Cardiac muscle cell (in vitro differentiated cells and primary cell): ENCODE results near the gene PCAT7. TPM values are rescaled to one million over a fixed set of nuclear protein-coding genes. Genes with fewer than 3 reads are reported as not detected.
"Not testable (repeated sequence)": the region's sequence is repeated elsewhere in the genome, so short reads cannot be mapped to it uniquely, and the experiment has no call there.

Source experiments
- DNase-seq, 2 donors: peaks; one replicate each; pipeline versions ENCODE4 v3.0.0 to v3.0.0-alpha.2; 2010 to 2017; ENCODE audit warnings: low read depth in 1 of 2, low spot score in 1 of 2
- H3K27ac ChIP-seq: fragments of 200-600 bp; sonication (generic); 2 replicates; pipeline ENCODE4 v1.5.1; 2016
- H3K27me3 ChIP-seq: fragments of 200-600 bp; sonication (generic); 2 replicates; pipeline ENCODE4 v1.6.0; 2016; ENCODE audit warnings: control low read depth
- H3K36me3 ChIP-seq: fragments of 200-600 bp; sonication (generic); 2 replicates; pipeline ENCODE4 v1.5.1; 2016; ENCODE audit warnings: control low read depth
- H3K4me1 ChIP-seq: fragments of 200-600 bp; sonication (generic); 2 replicates; pipeline ENCODE4 v1.8.1; 2017; ENCODE audit warnings: low read depth, mild to moderate bottlenecking, mixed run types
- H3K4me3 ChIP-seq: fragments of 200-600 bp; sonication (generic); 2 replicates; pipeline ENCODE4 v1.5.1; 2016; ENCODE audit warnings: mild to moderate bottlenecking
- H3K9me3 ChIP-seq: fragments of 200-600 bp; sonication (generic); 2 replicates; pipeline ENCODE4 v1.5.1; 2017; ENCODE audit warnings: low read depth, mild to moderate bottlenecking, control low read depth
- CTCF ChIP-seq: IDR thresholded peaks from 2 replicates; pipeline ENCODE4 v1.5.1; 2012; ENCODE audit warnings: low read depth, mild to moderate bottlenecking, low read length
- polyA plus RNA-seq: library from polyadenylated mRNA; unstranded; fragments of >200 nt; fragmentation: Nextera tagmentation; extraction: Ambion mirVana; gene quantifications from 2 replicates; pipeline ENCODE4 v1.2.1, GENCODE V29; 2016
- total RNA-seq: library from RNA; depleted of rRNA; stranded (reverse); fragments of >200 nt; gene quantifications from 2 replicates; pipeline ENCODE4 v1.2.3, GENCODE V29; 2016

The PCAT7 gene
- total and polyA plus RNA-seq, 2 experiments from 2014 or later, result 10.6 to 24.4 TPM

GRCh38 chr9:94586814-94587213 lies 31.9 kb downstream of the PCAT7 start:
- Histone ChIP-seq H3K27ac (no peak overlapping the region), H3K9me3 (no peaks in the 10 kb centered on the region), H3K27me3 (no peaks in the 10 kb centered on the region), H3K36me3 (no peaks in the 10 kb centered on the region), H3K4me3 (no peak overlapping the region), H3K4me1 (no peaks in the 10 kb centered on the region)
- peak in 1 of 2 donors; percentile 63 for DNase-seq
- no peak for TF ChIP-seq CTCF

GRCh38 chr9:94588681-94589080 lies 33.8 kb downstream of the PCAT7 start:
- H3K9me3 ChIP-seq, result no peaks in the 10 kb centered on the region
- no peak for DNase-seq
- no peak for TF ChIP-seq CTCF
- no peaks in the 10 kb centered on the region for H3K4me1 ChIP-seq
- no peaks in the 10 kb centered on the region for H3K27me3 ChIP-seq
- H3K27ac ChIP-seq, result no peak overlapping the region
- H3K4me3 ChIP-seq, result no peak overlapping the region
- no peaks in the 10 kb centered on the region for H3K36me3 ChIP-seq

GRCh38 chr9:94591046-94591545 lies 36.2 kb downstream of the PCAT7 start:
- H3K36me3 ChIP-seq, H3K4me1 ChIP-seq, H3K27me3 ChIP-seq, H3K27ac ChIP-seq, H3K9me3 ChIP-seq, DNase-seq, H3K4me3 ChIP-seq: not testable (repeated sequence)

- TF ChIP-seq CTCF, result no peak
- no peaks in the 10 kb centered on the region for H3K4me1 ChIP-seq
- DNase-seq, result peak in 1 of 2 donors; percentile 11
Measured at GRCh38 chr9:94591876-94592275, 37.0 kb downstream of the PCAT7 start.

GRCh38 chr9:94592683-94593082 lies 37.8 kb downstream of the PCAT7 start:
- not testable (repeated sequence) for H3K27me3 ChIP-seq, DNase-seq, H3K9me3 ChIP-seq, H3K27ac ChIP-seq, H3K4me3 ChIP-seq, H3K36me3 ChIP-seq, H3K4me1 ChIP-seq

More at GRCh38 chr9:94591876-94592275, 37.0 kb downstream of the PCAT7 start:
- Histone ChIP-seq H3K9me3 (no peaks in the 10 kb centered on the region), H3K27me3 (no peaks in the 10 kb centered on the region), H3K36me3 (no peaks in the 10 kb centered on the region), H3K27ac (no peak overlapping the region), H3K4me3 (no peak overlapping the region)

GRCh38 chr9:94593459-94594345 lies 38.8 kb downstream of the PCAT7 start, which contains the start of gene FBP2:
TSS of gene FBP2 (minus strand) at chr9:94593824. CDS start at chr9:94593726, 98 bp downstream.
- H3K4me1 ChIP-seq, result no peaks in the 10 kb centered on the region
- TF ChIP-seq CTCF, result no peak
- no peak within 1 kb of the TSS for H3K27ac ChIP-seq
- H3K36me3 ChIP-seq, result no peaks in the 10 kb centered on the region
- H3K4me3 ChIP-seq, result no peak within 1 kb of the TSS
- no peaks in the 10 kb centered on the region for H3K9me3 ChIP-seq
- no peaks in the 10 kb centered on the region for H3K27me3 ChIP-seq
- DNase-seq, result peak in 1 of 2 donors; percentile 50
